ENCODE data around the gene PIK3AP1. TPM values are rescaled to one million over a fixed set of nuclear protein-coding genes. Genes with fewer than 3 reads are reported as not detected.
"Not testable (repeated sequence)": the region's sequence is repeated elsewhere in the genome, so short reads cannot be mapped to it uniquely, and the experiment has no call there.

The PIK3AP1 gene
- total and polyA plus RNA-seq, 2 donors = 8.1 to 13.0 TPM

DNA sequence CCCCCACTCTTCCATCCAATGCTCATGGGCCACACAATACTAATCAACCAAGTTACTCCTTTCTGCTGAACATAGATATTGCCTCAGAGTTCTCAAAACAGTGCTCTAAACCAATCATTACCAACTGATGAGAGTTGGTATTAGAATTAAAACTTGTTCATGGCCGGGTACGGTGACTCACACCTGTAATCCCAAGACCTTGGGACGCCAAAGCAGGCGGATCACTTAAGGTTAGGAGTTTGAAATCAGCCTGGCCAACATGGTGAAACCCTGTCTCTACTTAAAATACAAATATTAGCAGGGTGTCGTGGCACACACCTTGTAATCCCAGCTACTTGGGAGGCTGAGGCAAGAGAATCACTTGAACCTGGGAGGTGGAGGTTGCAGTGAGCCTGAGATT lies 141.7 kb downstream of the PIK3AP1 start:
- H3K4me3 ChIP-seq (ENCODE audit: low read length in 2 of 2) = no peak overlapping the region
- peaks cover 2 to 6% of the 10 kb centered on the region in 2 donors for H3K4me1 ChIP-seq (ENCODE audit: control insufficient read depth in 2 of 2, insufficient read depth in 2 of 2, low read length in 2 of 2)
- H3K9me3 ChIP-seq (ENCODE audit: control insufficient read depth in 2 of 2, insufficient read depth in 1 of 2, low read length in 1 of 2) = no peaks in the 10 kb centered on the region
- H3K36me3 ChIP-seq (ENCODE audit: control insufficient read depth in 2 of 2, insufficient read depth in 2 of 2, low read length in 1 of 2) = peaks cover 3 to 8% of the 10 kb centered on the region in 2 donors
- no peak for DNase-seq (ENCODE audit: low read depth in 6 of 9, low spot score in 9 of 9)
- no peaks in the 10 kb centered on the region for H3K27me3 ChIP-seq (ENCODE audit: control insufficient read depth in 2 of 2, insufficient read depth in 1 of 2, low read length in 1 of 2)
- H3K27ac ChIP-seq (ENCODE audit: low read depth in 1 of 2, low read length in 1 of 2) = no peak overlapping the region
- WGBS = 96% methylated on average over 5 of the region's 5 CpGs

DNA sequence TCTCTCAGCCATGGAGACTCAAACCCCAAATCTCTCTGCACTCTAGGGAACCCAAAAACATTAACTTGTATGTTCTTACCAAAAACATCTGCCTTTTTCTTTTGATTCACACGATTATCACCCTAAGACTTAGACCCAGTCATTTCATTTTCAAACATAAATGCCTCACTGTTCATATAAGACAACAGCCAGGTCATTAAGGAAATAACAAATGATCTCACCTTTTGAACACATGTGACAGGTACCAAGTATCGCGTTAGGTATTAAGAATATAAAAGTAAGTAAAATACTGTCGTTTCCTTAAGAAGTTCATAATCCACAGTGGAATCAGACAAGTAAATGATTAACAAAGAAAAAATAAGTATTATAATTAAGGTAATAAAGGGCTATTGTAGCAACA lies 142.3 kb downstream of the PIK3AP1 start:
- H3K4me1 ChIP-seq (ENCODE audit: control insufficient read depth in 2 of 2, insufficient read depth in 2 of 2, low read length in 2 of 2) = peaks cover 2 to 5% of the 10 kb centered on the region in 2 donors
- H3K4me3 ChIP-seq (ENCODE audit: low read length in 2 of 2) = no peak overlapping the region
- H3K27me3 ChIP-seq (ENCODE audit: control insufficient read depth in 2 of 2, insufficient read depth in 1 of 2, low read length in 1 of 2) = no peaks in the 10 kb centered on the region
- DNase-seq (ENCODE audit: low read depth in 6 of 9, low spot score in 9 of 9) = no peak
- no peaks in the 10 kb centered on the region for H3K9me3 ChIP-seq (ENCODE audit: control insufficient read depth in 2 of 2, insufficient read depth in 1 of 2, low read length in 1 of 2)
- 98% methylated on average over 4 of the region's 4 CpGs for WGBS
- H3K36me3 ChIP-seq (ENCODE audit: control insufficient read depth in 2 of 2, insufficient read depth in 2 of 2, low read length in 1 of 2) = peaks cover 3 to 8% of the 10 kb centered on the region in 2 donors
- H3K27ac ChIP-seq (ENCODE audit: low read depth in 1 of 2, low read length in 1 of 2) = no peak overlapping the region

DNA sequence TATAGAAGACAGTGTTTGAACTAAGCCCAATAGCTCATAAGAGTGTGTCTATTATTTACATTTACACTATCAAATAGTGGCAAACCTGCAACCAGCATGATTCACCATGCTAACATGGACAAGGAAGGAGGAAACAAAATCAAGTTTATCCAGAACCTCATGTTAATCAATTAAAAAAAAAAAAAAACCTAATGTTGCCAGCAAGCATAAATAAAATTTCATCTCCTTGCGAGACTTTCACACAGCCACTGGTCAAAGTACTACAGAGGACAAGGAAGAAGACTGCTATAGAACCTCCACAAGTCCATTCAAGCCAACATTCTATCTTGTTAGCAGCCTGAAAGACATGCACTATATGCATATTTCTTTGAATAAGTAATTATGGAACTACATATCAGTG lies 143.2 kb downstream of the PIK3AP1 start:
- Histone ChIP-seq H3K4me1 (ENCODE audit: control insufficient read depth in 2 of 2, insufficient read depth in 2 of 2, low read length in 2 of 2) (peaks cover 2 to 3% of the 10 kb centered on the region in 2 donors), H3K4me3 (ENCODE audit: low read length in 2 of 2) (no peak overlapping the region), H3K36me3 (ENCODE audit: control insufficient read depth in 2 of 2, insufficient read depth in 2 of 2, low read length in 1 of 2) (peaks cover 3 to 8% of the 10 kb centered on the region in 2 donors), H3K27ac (ENCODE audit: low read depth in 1 of 2, low read length in 1 of 2) (no peak overlapping the region), H3K9me3 (ENCODE audit: control insufficient read depth in 2 of 2, insufficient read depth in 1 of 2, low read length in 1 of 2) (no peaks in the 10 kb centered on the region), H3K27me3 (ENCODE audit: control insufficient read depth in 2 of 2, insufficient read depth in 1 of 2, low read length in 1 of 2) (no peaks in the 10 kb centered on the region)
- no peak for DNase-seq (ENCODE audit: low read depth in 6 of 9, low spot score in 9 of 9)
- WGBS = 100% methylated on average over 1 of the region's 1 CpG

DNA sequence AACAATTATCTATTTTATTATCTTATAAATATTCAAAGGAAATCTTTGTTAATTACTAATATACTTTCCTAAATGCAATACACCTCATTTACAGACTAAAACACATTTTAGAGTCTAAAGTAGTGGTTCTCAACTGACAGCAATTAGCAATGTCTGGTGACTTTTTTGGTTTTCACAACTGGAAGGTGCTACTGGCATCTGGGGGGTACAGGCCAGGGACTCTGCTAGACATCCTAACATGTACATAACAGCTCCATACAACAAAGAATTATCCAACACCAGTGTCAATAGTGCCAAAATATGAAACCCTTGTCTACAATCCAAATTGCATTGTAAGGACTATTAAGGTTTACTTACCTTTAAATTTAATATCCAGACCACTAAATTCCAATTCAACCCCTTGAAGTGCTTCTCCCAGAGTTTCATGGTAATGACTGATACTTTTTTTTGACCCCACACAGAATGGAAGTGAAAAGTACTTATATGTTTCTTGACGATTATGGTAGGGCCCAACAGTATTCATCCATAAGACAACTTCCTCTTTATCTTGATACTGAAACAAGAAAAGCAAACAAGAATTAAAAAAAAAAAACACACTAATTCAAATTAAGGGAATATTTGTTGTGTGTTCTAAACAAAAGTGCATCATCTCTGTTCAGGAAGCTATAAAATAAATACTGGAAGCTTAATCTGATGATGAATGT lies 143.9 kb downstream of the PIK3AP1 start:
- H3K27me3 ChIP-seq (ENCODE audit: control insufficient read depth in 2 of 2, insufficient read depth in 1 of 2, low read length in 1 of 2) = no peaks in the 10 kb centered on the region
- H3K9me3 ChIP-seq (ENCODE audit: control insufficient read depth in 2 of 2, insufficient read depth in 1 of 2, low read length in 1 of 2) = no peaks in the 10 kb centered on the region
- peaks cover 3 to 8% of the 10 kb centered on the region in 2 donors for H3K36me3 ChIP-seq (ENCODE audit: control insufficient read depth in 2 of 2, insufficient read depth in 2 of 2, low read length in 1 of 2)
- H3K4me1 ChIP-seq (ENCODE audit: control insufficient read depth in 2 of 2, insufficient read depth in 2 of 2, low read length in 2 of 2) = peaks cover 2 to 3% of the 10 kb centered on the region in 2 donors
- H3K27ac ChIP-seq (ENCODE audit: low read depth in 1 of 2, low read length in 1 of 2) = no peak overlapping the region
- 53% methylated on average over 1 of the region's 1 CpG for WGBS
- no peak overlapping the region for H3K4me3 ChIP-seq (ENCODE audit: low read length in 2 of 2)
- no peak for DNase-seq (ENCODE audit: low read depth in 6 of 9, low spot score in 9 of 9)

DNA sequence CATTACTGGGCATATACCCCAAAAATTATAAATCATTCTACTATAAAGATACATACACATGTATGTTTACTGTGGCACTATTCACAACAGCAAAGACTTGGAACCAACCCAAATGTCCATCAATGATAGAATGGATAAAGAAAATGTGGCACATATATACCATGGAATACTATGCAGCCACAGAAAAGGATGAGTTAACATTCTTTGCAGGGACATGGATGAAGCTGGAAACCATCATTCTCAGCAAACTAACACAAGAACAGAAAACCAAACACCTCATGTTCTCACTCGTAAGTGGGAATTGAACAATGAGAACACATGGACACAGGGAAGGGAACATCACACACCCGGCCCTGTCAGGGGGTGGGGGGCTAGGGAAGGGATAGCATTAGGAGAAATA lies 145.8 kb downstream of the PIK3AP1 start:
- 97% methylated on average over 2 of the region's 2 CpGs for WGBS
- H3K4me3 ChIP-seq (ENCODE audit: low read length in 2 of 2); H3K36me3 ChIP-seq (ENCODE audit: control insufficient read depth in 2 of 2, insufficient read depth in 2 of 2, low read length in 1 of 2); DNase-seq (ENCODE audit: low read depth in 6 of 9, low spot score in 9 of 9); H3K27me3 ChIP-seq (ENCODE audit: control insufficient read depth in 2 of 2, insufficient read depth in 1 of 2, low read length in 1 of 2); H3K4me1 ChIP-seq (ENCODE audit: control insufficient read depth in 2 of 2, insufficient read depth in 2 of 2, low read length in 2 of 2); H3K27ac ChIP-seq (ENCODE audit: low read depth in 1 of 2, low read length in 1 of 2); H3K9me3 ChIP-seq (ENCODE audit: control insufficient read depth in 2 of 2, insufficient read depth in 1 of 2, low read length in 1 of 2): not testable (repeated sequence)

DNA sequence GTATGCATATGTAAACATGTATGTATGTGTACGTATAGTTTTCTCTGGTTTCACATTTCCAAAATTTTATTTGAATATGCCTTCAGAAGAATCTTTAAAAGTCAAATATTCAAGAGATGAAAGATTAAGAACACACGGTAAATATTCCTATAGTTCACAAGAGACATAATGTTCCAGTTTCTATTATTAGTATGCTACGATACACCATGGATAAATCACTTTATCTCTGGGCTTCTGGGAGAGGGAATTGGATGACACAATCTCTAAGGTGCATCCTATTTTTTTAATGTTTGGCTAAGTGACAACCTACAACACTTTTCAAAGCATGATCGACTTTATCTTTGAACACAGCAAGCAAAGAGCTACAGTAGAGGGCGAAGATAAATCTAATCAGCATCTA lies 147.3 kb downstream of the PIK3AP1 start:
- no peak for DNase-seq (ENCODE audit: low read depth in 6 of 9, low spot score in 9 of 9)
- Histone ChIP-seq H3K36me3 (ENCODE audit: control insufficient read depth in 2 of 2, insufficient read depth in 2 of 2, low read length in 1 of 2) (peaks cover 0 to 13% of the 10 kb centered on the region in 2 donors), H3K27ac (ENCODE audit: low read depth in 1 of 2, low read length in 1 of 2) (no peak overlapping the region), H3K27me3 (ENCODE audit: control insufficient read depth in 2 of 2, insufficient read depth in 1 of 2, low read length in 1 of 2) (no peaks in the 10 kb centered on the region), H3K4me1 (ENCODE audit: control insufficient read depth in 2 of 2, insufficient read depth in 2 of 2, low read length in 2 of 2) (no peaks in the 10 kb centered on the region), H3K9me3 (ENCODE audit: control insufficient read depth in 2 of 2, insufficient read depth in 1 of 2, low read length in 1 of 2) (no peaks in the 10 kb centered on the region), H3K4me3 (ENCODE audit: low read length in 2 of 2) (no peak overlapping the region)
- WGBS = 98% methylated on average over 5 of the region's 5 CpGs

DNA sequence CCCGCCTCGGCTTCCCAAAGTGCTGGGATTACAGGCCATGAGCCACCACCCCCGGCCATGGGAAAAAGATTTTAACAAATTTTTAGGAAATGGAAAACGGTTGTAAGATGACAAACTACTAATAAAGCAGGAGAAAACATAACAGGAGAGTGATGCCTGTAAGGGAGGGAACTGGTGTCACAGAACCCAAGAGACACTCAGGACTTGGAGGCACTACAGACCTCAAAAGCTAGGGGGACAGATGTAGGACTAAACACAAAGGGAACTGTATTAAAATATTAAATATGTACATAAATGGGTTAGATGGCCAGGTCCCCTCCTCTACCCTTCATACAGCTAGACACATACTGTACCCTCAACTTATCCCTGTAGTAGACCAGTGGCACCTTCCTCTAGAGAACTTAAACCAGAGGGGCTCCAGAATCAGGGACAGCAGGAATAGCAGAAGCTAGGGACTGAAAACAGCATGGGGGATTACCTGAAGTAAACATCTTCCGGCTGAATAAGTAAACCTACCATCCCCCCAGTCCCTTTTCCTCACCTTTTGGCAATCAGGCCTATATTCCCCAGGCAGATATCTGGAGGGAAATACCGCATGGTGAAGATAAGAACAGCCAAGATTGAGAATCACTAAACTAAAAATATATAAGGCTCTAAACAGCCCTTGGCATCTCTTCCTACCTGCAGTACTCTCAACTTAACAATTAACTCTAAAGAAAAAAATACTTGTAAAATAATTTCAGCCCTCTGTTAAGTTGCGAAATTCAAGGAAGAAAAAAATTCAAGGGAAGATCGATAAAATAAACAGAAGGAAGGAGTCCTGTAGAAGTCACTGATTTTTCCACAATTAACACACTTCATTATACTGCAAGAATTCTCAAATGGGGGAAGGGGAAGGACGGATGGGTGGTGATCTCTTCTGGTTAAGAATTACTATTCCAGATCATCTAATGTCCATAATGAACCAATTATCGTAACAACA lies 149.0 kb downstream of the PIK3AP1 start:
- Histone ChIP-seq H3K4me1 (ENCODE audit: control insufficient read depth in 2 of 2, insufficient read depth in 2 of 2, low read length in 2 of 2) (no peaks in the 10 kb centered on the region), H3K9me3 (ENCODE audit: control insufficient read depth in 2 of 2, insufficient read depth in 1 of 2, low read length in 1 of 2) (no peaks in the 10 kb centered on the region), H3K27ac (ENCODE audit: low read depth in 1 of 2, low read length in 1 of 2) (no peak overlapping the region), H3K27me3 (ENCODE audit: control insufficient read depth in 2 of 2, insufficient read depth in 1 of 2, low read length in 1 of 2) (no peaks in the 10 kb centered on the region), H3K4me3 (ENCODE audit: low read length in 2 of 2) (no peak overlapping the region), H3K36me3 (ENCODE audit: control insufficient read depth in 2 of 2, insufficient read depth in 2 of 2, low read length in 1 of 2) (peaks cover 5 to 15% of the 10 kb centered on the region in 2 donors)
- WGBS = 96% methylated on average over 10 of the region's 10 CpGs
- no peak for DNase-seq (ENCODE audit: low read depth in 6 of 9, low spot score in 9 of 9)

DNA sequence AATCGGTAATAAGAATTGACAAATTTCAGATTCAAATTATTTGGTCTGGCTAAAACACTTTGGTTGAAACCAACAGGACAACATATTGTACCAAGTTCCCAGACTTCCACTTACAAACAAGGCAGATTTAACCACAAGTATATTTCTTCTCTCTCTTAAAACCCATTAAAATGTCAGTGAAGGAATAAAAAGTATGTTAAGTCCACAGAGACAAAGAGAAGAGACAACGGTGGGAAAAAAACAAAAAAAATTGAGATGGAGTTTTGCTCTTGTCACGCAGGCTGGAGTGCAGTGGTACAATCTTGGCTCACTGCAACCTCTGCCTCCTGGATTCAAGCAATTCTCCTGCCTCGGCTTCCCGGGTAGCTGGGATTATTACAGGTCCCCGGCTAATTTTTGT lies 149.8 kb downstream of the PIK3AP1 start:
- DNase-seq (ENCODE audit: low read depth in 6 of 9, low spot score in 9 of 9) = no peak
- WGBS = 97% methylated on average over 6 of the region's 6 CpGs
- H3K9me3 ChIP-seq (ENCODE audit: control insufficient read depth in 2 of 2, insufficient read depth in 1 of 2, low read length in 1 of 2) = no peaks in the 10 kb centered on the region
- H3K36me3 ChIP-seq (ENCODE audit: control insufficient read depth in 2 of 2, insufficient read depth in 2 of 2, low read length in 1 of 2) = peaks cover 5 to 15% of the 10 kb centered on the region in 2 donors
- no peak overlapping the region for H3K4me3 ChIP-seq (ENCODE audit: low read length in 2 of 2)
- H3K4me1 ChIP-seq (ENCODE audit: control insufficient read depth in 2 of 2, insufficient read depth in 2 of 2, low read length in 2 of 2) = no peaks in the 10 kb centered on the region
- no peak overlapping the region for H3K27ac ChIP-seq (ENCODE audit: low read depth in 1 of 2, low read length in 1 of 2)
- H3K27me3 ChIP-seq (ENCODE audit: control insufficient read depth in 2 of 2, insufficient read depth in 1 of 2, low read length in 1 of 2) = no peaks in the 10 kb centered on the region

DNA sequence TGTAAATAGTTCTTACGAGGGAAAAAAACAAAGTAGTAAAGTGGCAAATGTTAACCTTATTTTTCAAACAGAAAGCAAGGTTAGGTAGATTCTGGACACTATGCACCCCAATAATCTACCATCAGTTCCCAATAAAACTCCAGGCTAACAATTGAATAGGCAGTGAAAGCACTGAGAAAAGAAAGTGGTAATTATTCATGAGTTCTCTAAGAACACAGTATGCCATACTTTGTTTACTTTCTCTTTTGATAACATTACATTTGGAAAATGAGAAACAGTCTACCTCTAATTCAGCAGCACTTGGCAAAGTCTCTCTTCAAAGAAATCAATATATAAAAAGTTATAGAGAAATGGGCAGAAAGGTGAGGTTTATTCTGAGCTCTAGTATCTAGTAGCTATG lies 151.9 kb downstream of the PIK3AP1 start:
- DNase-seq (ENCODE audit: low read depth in 6 of 9, low spot score in 9 of 9) = no peak
- WGBS = 95% methylated on average over 1 of the region's 1 CpG
- Histone ChIP-seq H3K4me3 (ENCODE audit: low read length in 2 of 2) (no peak overlapping the region), H3K36me3 (ENCODE audit: control insufficient read depth in 2 of 2, insufficient read depth in 2 of 2, low read length in 1 of 2) (peaks cover 13 to 15% of the 10 kb centered on the region in 2 donors), H3K4me1 (ENCODE audit: control insufficient read depth in 2 of 2, insufficient read depth in 2 of 2, low read length in 2 of 2) (no peaks in the 10 kb centered on the region), H3K27me3 (ENCODE audit: control insufficient read depth in 2 of 2, insufficient read depth in 1 of 2, low read length in 1 of 2) (no peaks in the 10 kb centered on the region), H3K9me3 (ENCODE audit: control insufficient read depth in 2 of 2, insufficient read depth in 1 of 2, low read length in 1 of 2) (no peaks in the 10 kb centered on the region), H3K27ac (ENCODE audit: low read depth in 1 of 2, low read length in 1 of 2) (no peak overlapping the region)
